GM21786 (cell line): ENCODE results near the gene CCDC157.
A peak's percentile ranks its signal among the peaks of the same experiment; 100 is the strongest.

Source experiments
- ATAC-seq: cut with Tn5 transposase; IDR thresholded peaks from one replicate; pipeline ENCODE4 v1.9.1; 2021; ENCODE audit not compliant: unreplicated experiment

Gene CCDC157

DNA sequence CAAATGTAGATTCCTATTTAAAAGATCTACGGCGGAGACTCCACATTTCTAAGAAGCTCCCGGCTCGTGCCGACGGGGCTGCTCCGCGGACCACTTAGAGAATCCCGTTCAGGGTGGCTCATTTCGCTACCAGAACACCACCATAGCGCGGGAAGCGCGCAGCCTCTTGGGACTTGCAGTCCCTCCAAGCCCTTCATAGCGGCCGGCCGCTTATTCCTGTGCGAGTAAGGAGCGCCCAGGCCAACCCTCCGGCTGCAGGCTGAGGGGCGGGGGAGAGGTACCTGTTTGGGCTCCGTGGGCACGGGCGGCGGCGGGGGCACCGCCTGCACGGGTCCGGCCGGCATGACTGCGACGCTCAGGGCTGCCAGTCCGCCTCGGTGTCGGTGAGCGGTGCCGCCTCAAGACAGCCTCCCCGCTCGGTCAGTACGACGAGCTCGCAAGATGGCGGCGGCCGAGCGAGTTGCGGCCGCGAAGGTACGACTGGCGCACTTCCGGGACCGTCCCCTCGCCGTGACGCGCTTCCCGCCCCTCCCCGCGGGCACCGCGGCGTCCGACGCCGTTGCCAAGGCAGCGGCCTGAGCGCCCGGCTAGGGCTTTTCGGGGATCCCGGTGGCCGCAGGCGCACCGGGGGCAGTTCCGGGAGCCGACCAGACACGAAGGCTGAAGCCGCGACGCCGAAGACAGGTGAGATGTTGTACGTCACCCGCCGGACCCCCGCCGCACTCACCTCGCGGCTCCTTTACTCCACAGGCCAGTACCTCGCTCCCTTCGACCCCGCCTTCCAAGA is at the start of gene CCDC157, which contains the start of gene SF3A1:
Gene CCDC157 (plus strand): TSS at position 559 of the 787 bp plus-strand sequence. CDS start 8,994 bp downstream, outside the sequence.
Gene SF3A1 (minus strand): TSS at position 446 of the 787 bp plus-strand sequence. CDS start 102 bp downstream, at position 344.
- ATAC-seq = peak; percentile 80

DNA sequence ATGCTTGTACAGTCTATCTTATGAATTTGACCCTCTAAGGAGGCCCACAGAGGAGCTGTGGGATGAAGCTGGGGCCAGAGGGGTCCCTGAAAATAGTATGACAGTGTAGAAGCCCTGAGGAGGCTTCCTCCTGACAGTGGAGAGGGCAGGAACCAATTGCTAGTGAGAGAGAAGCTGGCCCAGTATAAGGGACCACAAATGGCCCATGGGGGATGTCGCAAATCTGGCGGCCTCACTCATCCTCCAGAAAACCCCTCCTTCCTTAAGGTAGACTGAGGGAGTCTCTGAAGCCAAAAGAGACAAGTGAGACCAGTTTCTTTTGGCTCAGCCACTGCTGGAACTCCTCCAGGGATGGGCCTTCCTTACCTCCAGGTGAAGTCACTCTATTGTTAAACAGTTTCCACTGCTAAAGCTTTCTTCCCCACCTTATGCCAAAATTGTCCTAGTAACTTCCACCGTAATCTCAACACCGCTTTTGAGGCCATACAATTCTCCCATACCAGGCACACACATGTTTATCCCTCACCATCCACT is 49.7 kb upstream of the CCDC157 start:
- ATAC-seq = no peak

DNA sequence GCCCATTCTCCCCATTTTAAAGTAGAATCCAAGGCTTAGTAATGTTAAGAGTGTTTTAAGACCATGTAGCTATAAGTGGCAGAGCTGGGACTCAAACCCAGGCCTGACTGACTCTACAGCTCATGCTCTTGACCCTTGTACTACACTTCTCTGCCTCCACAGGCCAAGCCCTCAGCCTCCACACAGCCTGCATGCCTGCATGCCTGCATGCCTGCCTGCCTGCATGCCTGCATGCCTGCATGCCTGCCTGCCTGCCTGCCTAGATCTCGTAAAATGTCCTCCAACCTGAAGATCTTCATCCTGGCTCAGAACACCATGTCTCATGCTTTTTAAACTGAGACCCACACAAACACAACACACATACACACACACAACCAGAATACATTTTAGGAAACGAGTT is 48.7 kb upstream of the CCDC157 start:
- no peak for ATAC-seq

DNA sequence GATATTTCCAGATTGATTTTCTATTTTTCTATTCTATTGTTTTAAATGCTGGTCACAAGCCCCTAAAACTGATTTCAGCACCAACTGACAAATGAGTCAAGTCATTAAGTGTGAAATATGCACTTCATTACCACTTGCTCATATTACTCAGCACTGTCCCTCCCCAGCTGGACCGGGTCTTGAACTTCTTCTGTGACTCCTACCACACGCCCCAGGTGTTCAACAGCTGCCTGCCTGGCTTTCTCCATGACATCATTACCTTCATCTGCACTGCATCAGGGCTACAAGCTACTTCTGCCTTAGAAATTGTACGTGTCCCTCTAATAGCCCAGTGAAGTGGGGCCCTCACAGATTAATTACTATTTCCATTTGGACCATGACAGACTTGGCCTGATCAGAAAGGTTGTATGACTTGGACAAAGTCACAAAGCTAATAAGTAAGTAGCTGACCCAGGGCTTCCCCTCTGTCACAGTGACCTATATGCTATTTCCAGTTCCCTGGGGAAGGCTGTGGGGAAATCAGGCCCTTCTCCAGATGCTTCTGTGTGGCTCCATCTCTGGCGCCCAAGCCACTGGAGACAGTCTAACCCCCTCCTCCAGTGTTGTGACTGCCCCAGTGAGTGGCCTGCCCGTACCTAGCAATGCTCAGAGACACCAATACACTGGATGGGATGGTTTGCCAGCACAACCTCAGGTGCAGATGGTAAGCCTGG is 48.1 kb upstream of the CCDC157 start:
- ATAC-seq = no peak

DNA sequence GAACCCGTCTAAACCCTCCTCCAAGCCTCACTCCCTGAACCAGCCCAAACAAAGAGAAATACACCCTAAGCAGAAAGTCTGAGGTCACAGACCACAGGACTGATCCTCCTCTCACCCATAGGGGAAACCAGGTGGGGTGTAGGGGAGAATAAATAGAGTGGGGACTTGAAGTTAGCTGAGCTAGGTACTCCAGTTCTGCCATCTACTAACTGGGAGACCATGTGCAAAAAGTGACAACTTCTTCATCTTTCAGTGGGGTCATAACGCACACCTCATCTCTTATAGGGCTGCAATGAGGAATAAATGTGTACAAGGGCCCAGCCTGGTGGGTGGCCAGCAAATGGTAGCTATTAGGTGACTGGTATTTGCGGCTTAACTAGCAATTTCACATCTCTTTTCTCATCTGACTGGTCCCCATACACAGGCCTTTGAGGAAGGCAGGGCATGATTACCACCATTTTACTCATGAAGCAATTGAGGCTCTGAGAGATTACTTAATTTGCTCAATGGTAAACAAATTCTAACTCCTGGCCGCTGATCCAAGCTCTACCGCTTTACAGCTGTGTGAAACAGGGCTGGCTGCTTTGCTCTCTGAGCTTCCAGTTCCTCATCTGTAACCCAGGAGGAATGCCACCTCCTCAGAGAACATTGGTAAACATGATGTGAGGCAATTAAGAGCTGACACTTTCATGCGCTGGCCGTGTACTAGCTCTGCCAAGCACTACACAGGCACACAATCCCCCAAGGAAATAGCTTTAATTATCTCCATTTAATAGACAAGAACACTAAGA is 46.7 kb upstream of the CCDC157 start:
- ATAC-seq = no peak

DNA sequence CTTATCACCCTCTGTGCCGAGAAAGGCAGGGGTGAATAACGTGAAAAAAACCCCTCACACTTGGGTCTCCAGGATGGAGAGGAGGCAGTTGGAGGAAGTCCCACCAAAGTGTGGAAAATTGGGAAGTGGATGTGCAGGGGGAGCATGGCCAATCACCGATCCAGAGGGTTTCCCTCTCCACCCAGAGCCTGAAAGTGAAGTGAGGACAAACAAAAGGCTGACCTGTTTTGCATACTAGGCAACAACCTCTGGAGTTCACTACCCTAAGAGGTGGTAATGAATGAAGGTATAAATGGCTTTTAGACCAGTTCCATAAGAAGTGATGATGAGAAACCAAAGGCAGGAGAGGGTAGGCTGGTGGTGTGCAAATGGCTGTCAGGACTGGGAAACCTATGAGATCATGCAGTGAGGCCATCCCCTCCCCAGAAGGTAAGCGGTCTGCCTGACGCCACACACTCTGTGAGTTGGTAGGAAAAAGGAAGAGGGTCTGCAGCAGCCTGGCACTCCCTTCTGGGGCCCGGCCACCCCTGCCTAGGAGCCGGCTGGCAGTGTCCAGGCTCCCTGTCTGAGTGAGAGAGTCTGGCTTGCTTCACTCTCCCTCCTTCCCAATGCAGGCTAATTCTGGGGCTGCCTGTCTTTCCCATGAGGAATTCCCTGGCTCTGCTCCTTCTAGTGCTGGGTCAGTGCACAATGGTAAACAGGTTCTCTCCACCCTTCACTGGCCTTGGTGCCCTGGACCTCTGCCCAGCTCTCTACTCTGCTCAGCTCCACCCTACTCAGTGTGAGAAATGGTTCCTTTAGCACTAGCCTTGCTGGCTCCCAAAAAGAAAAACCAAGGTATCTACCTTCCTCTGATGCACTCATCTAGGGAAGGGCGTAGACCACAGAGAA is 45.7 kb upstream of the CCDC157 start:
- ATAC-seq = no peak

DNA sequence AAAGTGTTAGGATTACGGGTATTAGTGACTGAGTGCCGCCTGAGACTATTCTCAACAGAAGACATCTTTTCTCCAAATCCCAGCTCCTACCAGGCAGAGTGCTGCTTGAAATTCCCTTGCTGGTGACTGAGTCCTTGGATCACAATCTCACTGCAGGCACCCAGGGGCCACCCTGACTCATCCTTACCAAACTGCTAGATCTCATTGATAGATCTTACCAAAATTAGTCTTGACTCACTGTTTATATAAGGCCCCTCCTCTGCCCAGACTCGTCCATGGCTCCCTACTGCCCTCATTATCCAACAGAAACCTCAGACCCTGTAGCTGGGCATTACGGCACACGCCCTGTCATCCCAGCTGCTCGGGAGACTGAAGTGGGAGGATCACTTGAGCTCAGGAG is 44.8 kb upstream of the CCDC157 start:
- ATAC-seq = no peak

DNA sequence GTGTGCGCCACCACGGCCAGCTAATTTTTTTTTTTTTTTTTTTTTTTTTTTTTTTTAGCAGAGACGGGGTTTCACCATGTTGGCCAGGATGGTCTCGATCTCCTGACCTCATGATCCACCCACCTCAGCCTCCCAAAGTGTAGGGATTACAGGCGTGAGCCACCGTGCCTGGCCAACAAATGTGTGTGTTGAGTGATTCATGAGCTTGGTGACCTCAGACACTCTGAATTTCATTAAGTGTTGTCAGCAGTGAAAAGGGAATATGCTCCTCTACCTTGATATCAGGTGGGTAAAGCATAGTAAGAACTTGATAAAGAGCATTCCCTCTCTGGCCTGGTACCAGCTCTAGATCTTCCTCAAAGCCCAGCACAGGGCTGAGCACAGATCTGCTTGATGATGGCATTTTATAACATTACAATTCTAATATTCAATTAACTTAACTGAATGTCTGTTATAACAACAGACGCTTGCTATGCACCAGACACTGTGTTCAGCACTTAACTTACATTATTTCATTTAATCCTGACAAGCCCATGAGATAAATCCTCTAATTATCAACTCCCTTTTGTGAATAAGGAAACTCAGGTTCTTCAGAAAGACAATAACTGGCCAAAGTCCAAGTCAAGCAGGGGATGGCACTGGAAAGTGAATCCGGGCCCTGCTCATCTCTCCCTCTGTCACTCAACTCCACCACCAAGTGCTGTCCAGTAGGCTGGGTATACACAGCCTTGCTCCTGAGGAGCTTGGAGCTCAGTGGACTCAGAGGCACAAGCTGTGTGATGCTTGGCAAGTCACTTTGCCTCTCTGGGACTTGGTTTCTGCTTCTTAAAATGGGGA is 43.1 kb upstream of the CCDC157 start:
- ATAC-seq = no peak

DNA sequence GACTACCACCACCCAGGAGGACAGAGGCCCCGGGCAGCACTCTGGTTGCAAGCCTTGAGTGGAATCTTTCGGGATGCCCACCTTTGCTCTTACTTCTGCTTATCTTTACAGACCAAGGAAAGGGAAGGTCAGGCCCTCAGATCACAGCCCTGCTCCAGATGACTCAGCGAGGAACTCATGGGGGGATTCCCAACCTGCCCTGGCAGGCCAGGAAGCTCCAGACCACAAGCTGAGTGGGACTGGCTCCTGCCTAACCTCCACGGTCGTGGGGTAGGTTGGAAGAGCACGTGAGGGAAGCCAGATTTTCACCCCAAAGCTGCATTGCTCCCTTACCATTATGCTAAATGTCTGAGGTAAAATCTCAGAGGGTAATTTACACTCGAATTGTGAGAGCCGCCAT is 41.9 kb upstream of the CCDC157 start:
- ATAC-seq = no peak

DNA sequence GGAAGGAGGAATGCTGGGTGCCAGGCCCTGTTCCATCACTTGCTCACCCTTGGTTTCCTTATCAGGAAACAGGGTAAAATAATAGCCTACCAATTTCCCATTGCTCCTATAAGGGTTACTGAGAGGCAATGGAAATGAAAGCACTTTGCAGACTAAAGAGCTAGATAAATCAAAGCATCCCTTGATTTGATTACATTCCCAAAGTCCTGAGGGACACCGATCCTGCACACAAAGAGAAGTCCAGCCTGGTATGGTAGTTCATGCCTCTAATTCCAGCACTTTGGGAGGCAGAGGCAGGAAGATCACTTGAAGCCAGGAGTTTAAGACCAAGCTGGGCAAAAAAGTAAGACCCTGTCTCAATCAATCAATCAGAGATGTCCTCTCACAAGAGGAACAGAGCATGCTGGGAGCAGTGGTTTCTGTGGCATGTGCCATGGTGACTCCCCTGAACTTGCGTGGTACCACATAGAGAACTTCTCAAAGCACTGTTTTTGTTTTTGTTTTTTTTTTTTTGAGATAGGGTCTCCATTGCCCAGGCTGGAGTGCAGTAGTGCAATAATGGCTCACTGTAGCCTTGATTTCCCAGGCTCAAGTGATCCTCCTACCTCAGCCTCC is 40.7 kb upstream of the CCDC157 start:
- no peak for ATAC-seq

DNA sequence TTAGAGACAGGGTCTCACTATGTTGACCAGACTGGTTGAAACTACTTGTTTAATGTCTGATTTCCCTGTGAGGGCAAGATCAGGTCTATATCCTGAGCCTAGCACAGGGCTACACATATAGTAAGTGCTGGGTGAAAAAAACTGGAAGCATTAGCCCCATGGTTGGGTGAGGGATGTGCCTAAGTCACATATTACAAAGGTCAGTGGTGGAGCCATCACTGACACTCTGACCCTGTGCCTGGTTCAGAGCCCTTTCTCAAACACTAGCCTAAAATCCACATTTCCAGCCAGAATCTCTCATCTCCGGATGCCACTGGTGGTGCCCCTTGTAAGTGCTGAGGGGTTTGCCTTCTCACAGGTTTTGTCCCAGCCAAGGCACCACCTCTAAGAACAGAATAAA is 39.0 kb upstream of the CCDC157 start:
- ATAC-seq = no peak

DNA sequence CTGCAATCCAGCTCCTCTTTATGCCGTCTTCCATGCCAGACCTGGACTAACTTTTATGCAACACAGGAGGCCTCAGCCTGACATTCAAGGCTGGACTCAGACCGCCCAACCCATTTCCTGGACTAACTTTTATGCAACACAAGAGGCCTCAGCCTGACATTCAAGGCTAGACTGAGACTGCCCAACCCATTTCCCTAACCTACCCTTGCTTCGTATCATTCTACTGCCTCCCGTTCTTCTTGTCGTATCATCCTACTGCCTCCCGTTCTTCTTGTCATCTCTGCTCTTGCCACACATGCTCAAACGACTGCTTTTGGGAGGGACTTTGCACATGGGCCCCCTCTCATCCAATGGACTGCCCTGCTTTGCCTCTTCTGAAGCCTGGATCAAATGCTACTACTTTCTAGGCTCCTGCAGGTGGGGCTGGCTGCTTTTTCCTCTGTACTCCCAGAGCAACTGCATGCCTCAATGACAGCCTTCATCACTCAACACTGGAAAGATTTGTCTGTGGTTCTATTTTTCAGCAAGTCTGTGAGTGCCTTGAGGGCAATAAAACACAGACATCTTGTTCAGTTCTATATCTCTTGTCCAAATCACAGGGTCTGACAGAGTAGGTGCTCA is 37.9 kb upstream of the CCDC157 start:
- no peak for ATAC-seq

DNA sequence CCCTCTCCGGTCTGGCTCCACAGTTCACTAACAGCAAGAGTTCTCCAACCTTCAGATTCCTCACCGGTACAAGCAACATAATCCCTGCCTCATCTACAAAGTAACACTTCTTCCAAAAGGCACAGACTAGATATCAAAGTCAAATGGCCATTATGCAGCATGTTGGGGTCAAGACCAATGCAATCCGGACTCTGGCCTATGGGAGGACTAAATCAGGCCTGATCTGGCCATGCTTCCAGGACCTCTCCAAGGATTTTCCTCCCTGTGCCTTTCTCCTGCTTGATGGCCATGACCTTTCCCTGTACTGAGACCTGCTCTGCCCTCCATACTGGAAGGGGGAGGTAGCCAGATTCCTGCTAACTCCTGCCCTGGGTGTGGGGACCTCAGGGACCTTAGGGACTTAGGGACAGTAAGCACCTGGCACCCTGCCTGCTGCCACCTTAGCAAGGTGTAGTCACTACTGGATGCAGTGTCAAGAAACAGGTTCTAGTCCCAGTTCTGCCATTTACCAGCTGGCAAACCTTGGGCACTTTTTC is 36.7 kb upstream of the CCDC157 start:
- no peak for ATAC-seq

DNA sequence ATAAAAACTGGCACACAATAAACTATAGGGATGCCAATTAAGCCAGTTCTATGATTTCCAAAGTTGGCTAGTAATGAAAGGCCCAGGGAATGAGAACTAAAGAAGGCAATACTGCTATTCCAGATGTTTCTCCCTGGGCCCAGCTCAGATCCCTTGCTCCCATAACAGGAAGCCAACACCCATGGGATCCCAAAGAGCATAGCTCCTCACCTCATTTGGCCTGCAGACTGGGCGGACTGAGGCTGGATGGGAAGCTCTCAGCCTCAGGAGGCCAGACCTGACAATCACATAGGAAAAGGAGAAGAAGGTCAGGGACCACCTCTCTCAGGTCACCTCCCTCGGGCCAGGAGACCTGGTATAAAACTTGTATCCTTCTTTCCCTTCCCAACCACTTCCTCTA is 35.3 kb upstream of the CCDC157 start:
- no peak for ATAC-seq

DNA sequence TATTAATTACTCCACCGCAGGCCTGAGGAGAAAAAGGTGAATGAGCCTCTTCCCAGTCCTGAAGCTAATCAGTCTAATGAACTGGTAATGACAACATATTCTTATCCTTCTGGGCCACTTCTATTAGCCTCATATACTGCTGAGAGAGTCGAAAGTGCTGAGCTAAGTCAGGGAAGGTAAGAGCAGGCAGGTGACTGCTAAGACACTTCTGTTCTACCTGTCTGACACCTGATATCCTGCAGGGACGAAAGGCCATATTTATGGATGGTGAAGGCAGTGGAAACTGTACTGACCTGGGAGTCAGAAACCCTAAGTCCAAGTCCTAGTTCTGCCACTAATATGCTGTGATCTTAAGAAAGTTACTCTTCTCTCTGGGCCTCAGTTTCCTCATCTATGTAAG is 33.6 kb upstream of the CCDC157 start:
- ATAC-seq = no peak

DNA sequence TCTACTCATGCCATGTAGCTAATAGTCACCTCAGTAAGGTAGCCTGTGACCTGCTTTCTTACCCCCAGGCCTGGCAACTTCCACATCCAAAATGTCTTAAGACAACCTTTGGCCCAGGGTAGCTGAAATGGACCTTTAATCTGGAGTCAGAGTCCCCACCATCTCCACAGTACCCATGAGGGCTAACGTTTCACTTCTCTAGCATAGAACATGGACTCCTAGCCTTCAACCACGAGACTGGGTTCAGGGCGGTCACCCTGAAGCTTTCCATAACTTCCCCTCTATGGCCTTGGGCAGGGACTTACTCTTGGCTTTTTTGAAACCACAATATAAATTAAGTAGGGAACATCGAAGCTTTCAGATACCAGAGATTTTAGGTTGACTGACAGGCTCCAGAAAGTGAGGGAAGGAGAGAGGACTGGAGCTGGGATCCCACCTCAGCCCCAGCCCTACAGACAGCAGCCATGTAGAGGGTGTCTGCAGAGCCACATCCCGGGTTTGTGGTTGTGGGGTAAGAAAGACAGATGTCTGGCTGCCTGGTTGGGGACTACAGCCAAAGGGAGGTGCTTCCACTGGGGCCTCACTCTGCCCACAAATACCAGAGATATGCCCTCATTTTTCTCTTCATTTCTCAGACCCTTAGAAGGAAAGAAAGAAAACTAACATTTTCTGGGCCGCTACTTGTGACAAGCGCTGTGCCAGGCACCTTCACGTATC is 32.6 kb upstream of the CCDC157 start:
- ATAC-seq = no peak

DNA sequence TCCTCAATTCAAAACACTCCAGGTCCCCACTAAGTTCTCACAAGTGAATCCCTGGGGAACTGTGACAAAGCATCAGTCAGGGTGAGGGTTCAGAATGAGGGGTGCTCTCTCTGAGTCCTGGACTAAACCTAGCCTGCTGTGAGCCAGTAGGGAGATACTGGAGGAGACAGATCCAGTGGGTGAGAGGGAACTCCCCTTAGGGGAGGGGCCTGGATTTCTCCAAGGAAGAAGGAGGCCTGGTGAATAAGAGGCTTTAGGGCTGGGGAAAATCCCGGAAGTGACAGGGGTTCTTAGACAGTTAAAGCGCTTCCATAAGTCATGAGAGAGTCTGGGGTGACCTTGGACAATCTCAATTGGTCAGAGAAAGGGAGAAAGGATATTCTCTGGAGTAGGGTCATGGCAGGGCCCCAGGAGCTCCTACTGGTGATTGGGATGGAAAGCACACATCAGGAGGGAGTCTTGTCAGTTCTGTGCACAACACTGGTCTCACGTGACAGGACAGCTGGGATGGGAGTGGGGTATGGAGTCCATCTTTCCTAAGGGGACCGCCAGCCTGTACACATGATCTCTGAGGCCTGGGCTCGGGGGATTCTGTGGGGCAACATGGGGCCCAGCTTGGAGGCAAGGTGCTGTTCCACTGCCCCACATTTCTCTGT is 31.6 kb upstream of the CCDC157 start:
- ATAC-seq = no peak
